ENCODE measurements around the gene TNK2. TPM values are rescaled to one million over a fixed set of nuclear protein-coding genes. Genes with fewer than 3 reads are reported as not detected.
A peak's percentile ranks its signal among the peaks of the same experiment; 100 is the strongest.

Gene TNK2
- polyA plus RNA-seq, 4 donors: 6.7 to 32.8 (median 16.2) TPM

DNA sequence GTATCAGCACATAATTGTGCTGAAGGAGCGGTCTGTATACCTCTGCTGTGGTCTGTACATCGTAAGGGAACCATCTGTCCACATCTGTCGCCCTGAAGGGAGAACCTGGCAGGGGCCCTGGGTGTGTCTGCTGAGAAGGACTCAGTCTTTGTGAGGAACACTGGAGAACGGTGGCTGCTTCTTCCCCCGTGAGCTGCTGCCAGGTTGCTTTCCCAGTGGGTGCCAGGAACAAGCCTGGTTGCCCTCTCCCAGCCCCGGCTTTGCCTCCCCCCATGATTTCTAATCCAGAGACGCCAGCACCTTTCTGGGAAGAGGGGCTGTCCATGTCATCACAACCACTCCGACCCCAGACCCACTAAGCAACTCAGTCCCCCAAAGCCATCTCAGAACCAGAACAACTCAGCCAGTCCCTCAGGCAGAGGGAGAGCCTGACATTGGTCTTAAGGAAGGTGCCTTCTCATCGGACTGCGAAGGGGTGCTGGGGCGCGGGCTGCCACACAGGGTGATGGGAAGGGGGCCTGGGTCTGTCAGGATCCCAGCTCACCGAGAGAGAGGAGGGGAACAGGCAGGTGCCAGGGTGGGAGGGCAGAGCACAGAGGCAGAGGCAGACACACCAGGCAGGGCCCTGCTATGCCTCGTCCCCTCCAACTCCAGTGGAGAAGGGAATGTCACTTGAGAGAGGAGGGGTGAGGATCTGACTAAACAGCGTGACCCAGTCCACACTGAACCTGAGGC, 8.5 kb downstream of the TNK2 start:
- H3K4me1 ChIP-seq (ENCODE audit: control insufficient read depth in 3 of 3, insufficient read depth in 2 of 3, low read depth in 1 of 3, low read length in 2 of 3): peaks cover 0 to 8% (median 0%) of the 10 kb centered on the region in 3 donors
- H3K27me3 ChIP-seq (ENCODE audit: control insufficient read depth in 3 of 3, insufficient read depth in 3 of 3, low read length in 3 of 3): no peaks in the 10 kb centered on the region
- 89 to 96% (median 94%) methylated on average over 15 of the region's 15 CpGs for WGBS, 3 donors
- H3K4me3 ChIP-seq (ENCODE audit: low read depth in 1 of 3, low read length in 3 of 3): no peak overlapping the region
- H3K36me3 ChIP-seq (ENCODE audit: control insufficient read depth in 3 of 3, insufficient read depth in 2 of 3, low read depth in 1 of 3, low read length in 3 of 3): peaks cover 0 to 15% (median 0%) of the 10 kb centered on the region in 3 donors
- H3K27ac ChIP-seq (ENCODE audit: low read depth in 1 of 3, low read length in 2 of 3): peak overlapping the region in 1 of 3 donors; percentile 1
- H3K9me3 ChIP-seq (ENCODE audit: control insufficient read depth in 2 of 2, insufficient read depth in 1 of 2, low read depth in 1 of 2, low read length in 1 of 2): no peaks in the 10 kb centered on the region
- FAIRE-seq: no peak
- DNase-seq: no peak

DNA sequence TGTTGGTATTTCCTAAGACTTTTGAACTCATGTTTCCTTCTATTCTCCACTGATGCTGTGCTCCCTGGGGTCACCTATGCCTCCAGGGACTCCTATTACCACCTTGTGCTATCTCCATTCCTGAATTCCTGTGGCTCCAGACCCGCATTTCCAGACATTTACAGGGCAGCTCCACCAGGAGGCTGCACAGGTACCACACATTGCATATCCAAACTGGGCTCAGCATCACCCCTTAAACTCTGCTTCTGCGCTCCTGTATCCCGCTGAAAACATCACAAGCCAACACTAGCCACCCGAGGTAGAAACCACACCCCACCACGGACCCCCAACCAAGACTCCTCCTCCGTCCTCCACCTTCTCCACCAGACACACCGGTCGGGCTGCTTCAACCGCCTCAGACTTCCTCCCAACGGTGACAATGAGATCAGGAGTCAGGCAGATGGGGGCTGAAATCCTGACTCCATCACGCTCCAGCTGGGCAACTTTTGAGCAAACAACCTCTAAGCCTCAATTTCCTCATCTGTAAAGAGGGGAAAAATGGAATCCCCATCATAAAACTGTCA, 10.4 kb downstream of the TNK2 start:
- WGBS, 3 donors: 68 to 76% (median 74%) methylated on average over 11 of the region's 11 CpGs
- no peaks in the 10 kb centered on the region for H3K27me3 ChIP-seq (ENCODE audit: control insufficient read depth in 3 of 3, insufficient read depth in 3 of 3, low read length in 3 of 3)
- no peak overlapping the region for H3K27ac ChIP-seq (ENCODE audit: low read depth in 1 of 3, low read length in 2 of 3)
- peaks cover 0 to 15% (median 0%) of the 10 kb centered on the region in 3 donors for H3K36me3 ChIP-seq (ENCODE audit: control insufficient read depth in 3 of 3, insufficient read depth in 2 of 3, low read depth in 1 of 3, low read length in 3 of 3)
- H3K4me3 ChIP-seq (ENCODE audit: low read depth in 1 of 3, low read length in 3 of 3): no peak overlapping the region
- no peak for DNase-seq
- peaks cover 0 to 23% (median 0%) of the 10 kb centered on the region in 3 donors for H3K4me1 ChIP-seq (ENCODE audit: control insufficient read depth in 3 of 3, insufficient read depth in 2 of 3, low read depth in 1 of 3, low read length in 2 of 3)
- no peaks in the 10 kb centered on the region for H3K9me3 ChIP-seq (ENCODE audit: control insufficient read depth in 2 of 2, insufficient read depth in 1 of 2, low read depth in 1 of 2, low read length in 1 of 2)
- no peak for FAIRE-seq

DNA sequence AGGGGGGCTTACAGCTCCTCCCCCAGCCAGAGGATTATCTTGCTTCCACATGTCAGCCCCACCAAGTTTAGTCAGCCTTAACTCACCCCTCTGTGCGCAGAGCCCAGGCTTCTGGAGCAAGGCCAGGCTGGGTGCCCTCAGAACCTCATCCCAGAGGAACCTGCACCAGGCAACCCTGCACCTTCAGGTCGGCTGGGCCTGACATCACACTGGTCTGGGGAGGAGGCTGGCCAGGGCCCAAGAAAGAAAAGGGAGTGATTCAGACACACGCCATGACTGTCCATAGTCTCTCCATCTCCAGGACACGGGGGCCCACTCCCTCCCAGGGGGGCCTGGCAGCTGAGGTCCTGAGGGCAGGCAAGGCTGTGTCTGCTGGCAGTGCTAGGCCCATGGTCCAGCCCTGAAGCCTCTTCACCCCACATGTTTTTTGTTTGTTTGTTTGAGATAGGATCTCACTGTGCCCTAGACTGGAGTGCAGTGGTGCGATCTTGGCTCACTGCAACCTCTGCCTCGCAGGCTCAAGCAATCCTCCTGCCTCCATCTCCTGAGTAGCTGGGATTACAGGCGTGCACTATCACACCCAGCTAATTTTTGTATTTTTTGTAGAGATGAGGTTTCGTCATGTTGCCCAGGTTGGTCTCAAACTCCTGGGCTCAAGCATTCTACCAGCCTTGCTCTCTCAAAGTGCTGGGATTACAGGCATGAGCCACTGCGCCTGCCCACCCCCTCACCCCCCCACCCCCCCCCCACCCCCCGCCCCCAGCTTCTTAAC, 11.1 kb downstream of the TNK2 start:
- DNase-seq (no peak), FAIRE-seq (no peak)
- peak overlapping the region in 2 of 3 donors; percentile 14 to 41 for H3K27ac ChIP-seq (ENCODE audit: low read depth in 1 of 3, low read length in 2 of 3)
- peaks cover 0 to 16% (median 0%) of the 10 kb centered on the region in 3 donors for H3K36me3 ChIP-seq (ENCODE audit: control insufficient read depth in 3 of 3, insufficient read depth in 2 of 3, low read depth in 1 of 3, low read length in 3 of 3)
- no peak overlapping the region for H3K4me3 ChIP-seq (ENCODE audit: low read depth in 1 of 3, low read length in 3 of 3)
- peaks cover 0 to 28% (median 0%) of the 10 kb centered on the region in 3 donors for H3K4me1 ChIP-seq (ENCODE audit: control insufficient read depth in 3 of 3, insufficient read depth in 2 of 3, low read depth in 1 of 3, low read length in 2 of 3)
- no peaks in the 10 kb centered on the region for H3K9me3 ChIP-seq (ENCODE audit: control insufficient read depth in 2 of 2, insufficient read depth in 1 of 2, low read depth in 1 of 2, low read length in 1 of 2)
- H3K27me3 ChIP-seq (ENCODE audit: control insufficient read depth in 3 of 3, insufficient read depth in 3 of 3, low read length in 3 of 3): no peaks in the 10 kb centered on the region
- WGBS, 3 donors: 63 to 73% (median 71%) methylated on average over 10 of the region's 10 CpGs

DNA sequence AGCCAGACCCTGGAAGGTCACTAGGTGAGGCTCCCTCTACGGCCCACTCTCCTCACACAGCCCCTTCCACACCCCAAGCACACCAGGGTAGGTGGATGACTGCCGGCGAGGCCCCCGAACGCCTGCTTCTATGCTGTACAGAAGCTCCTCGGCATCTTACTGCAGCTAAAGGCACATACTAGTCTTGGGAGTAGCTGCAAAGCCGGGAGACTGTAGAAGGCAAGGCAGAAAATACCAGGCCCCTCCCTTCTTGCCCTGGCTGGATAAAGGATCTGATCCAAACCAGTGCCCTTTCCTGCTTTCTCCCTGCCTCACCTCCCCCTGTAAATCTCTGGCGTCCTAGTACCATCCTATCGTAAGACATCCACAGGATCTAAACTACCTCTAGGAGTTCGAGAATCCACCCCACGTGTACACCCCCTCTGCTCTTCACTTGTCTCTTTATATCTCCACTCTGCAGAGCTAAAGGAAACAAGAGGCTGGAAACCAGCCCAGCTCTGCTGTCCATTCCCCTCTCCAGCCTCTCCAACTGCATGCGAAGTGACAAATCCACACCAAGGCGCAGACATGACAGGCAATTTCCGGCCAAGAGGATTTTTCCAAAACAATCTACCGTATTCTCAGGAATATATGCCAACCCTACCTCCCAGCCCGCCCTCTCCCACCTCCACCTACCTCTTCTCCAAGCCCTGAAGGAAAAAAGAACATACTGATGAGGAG, 11.8 kb downstream of the TNK2 start:
- FAIRE-seq (no peak), DNase-seq (no peak)
- peaks cover 0 to 28% (median 0%) of the 10 kb centered on the region in 3 donors for H3K4me1 ChIP-seq (ENCODE audit: control insufficient read depth in 3 of 3, insufficient read depth in 2 of 3, low read depth in 1 of 3, low read length in 2 of 3)
- no peaks in the 10 kb centered on the region for H3K9me3 ChIP-seq (ENCODE audit: control insufficient read depth in 2 of 2, insufficient read depth in 1 of 2, low read depth in 1 of 2, low read length in 1 of 2)
- peak overlapping the region in 2 of 3 donors; percentile 38 to 69 for H3K4me3 ChIP-seq (ENCODE audit: low read depth in 1 of 3, low read length in 3 of 3)
- 36 to 61% (median 44%) methylated on average over 15 to 16 of the region's 16 CpGs for WGBS, 3 donors
- no peaks in the 10 kb centered on the region for H3K27me3 ChIP-seq (ENCODE audit: control insufficient read depth in 3 of 3, insufficient read depth in 3 of 3, low read length in 3 of 3)
- H3K36me3 ChIP-seq (ENCODE audit: control insufficient read depth in 3 of 3, insufficient read depth in 2 of 3, low read depth in 1 of 3, low read length in 3 of 3): peaks cover 0 to 24% (median 0%) of the 10 kb centered on the region in 3 donors
- H3K27ac ChIP-seq (ENCODE audit: low read depth in 1 of 3, low read length in 2 of 3): peak overlapping the region; percentile 38 to 79 (median 76)

DNA sequence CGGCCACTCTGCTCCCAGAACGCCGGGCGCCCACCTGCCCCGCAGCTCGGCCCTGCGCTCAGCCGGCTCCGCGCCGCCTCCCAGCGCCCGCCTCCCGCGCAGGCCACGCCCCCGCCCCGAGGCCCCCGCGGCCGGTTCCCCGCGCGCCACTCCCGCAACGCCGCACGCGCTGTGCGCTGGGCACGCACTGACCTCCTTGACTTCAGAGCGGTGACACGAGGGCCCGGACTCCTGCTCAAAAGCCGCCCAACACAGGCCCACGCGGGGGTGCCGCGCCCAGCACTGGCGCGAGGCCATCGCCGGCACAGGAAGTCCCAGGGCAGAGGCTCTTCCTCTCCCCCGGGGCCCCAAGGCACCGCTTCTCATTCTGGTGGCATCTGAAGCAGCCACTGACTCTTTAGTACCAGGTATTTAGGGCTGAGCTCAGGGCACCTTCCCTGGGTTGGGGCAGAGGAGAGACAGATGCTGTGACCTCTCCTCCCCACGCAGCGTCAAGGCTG, 12.4 kb downstream of the TNK2 start:
- H3K4me3 ChIP-seq (ENCODE audit: low read depth in 1 of 3, low read length in 3 of 3): peak overlapping the region; percentile 44 to 69 (median 55)
- no peaks in the 10 kb centered on the region for H3K9me3 ChIP-seq (ENCODE audit: control insufficient read depth in 2 of 2, insufficient read depth in 1 of 2, low read depth in 1 of 2, low read length in 1 of 2)

DNA sequence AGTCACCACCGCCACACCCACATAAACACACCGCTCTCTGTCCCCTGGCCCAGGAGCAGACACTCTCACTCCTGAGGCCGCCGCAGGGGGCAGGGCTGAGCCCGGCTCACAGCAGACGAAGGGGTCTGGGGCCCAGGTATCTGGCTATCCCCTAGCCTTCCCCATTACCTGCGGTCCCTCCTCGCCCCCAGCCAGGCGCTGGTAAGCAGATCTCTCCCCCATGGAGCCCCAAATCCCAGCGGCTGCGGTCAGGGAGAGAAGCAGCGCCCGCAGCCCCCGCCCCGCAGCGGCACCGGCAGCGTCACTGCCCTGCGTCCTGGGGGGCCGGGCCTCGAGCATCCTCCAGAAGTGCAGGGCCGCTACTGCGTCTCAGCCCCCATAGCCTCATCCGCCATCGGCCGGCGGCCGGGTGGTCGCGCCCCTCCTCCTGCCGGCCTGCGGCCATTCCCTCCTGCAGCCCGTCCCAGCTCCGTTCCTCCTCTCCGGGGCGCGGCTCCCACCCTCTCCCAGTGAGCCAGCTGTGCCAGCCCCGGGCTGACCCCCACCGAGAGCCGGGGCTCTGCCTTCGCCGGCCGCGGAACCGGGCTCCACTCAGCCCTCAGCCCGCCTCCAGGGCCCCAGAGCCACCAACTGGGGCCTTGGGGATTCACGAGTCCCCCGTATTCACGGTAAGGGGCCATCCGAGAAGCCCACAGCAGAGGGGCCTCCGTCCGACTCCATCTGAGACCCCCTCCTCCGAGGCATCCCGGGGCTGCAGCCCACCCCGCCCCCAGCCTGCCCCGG, 13.1 kb downstream of the TNK2 start:
- Histone ChIP-seq H3K4me3 (ENCODE audit: low read depth in 1 of 3, low read length in 3 of 3) (peak overlapping the region; percentile 44 to 69 (median 55)), H3K9me3 (ENCODE audit: control insufficient read depth in 2 of 2, insufficient read depth in 1 of 2, low read depth in 1 of 2, low read length in 1 of 2) (no peaks in the 10 kb centered on the region), H3K27me3 (ENCODE audit: control insufficient read depth in 3 of 3, insufficient read depth in 3 of 3, low read length in 3 of 3) (no peaks in the 10 kb centered on the region), H3K4me1 (ENCODE audit: control insufficient read depth in 3 of 3, insufficient read depth in 2 of 3, low read depth in 1 of 3, low read length in 2 of 3) (peaks cover 0 to 28% (median 0%) of the 10 kb centered on the region in 3 donors), H3K36me3 (ENCODE audit: control insufficient read depth in 3 of 3, insufficient read depth in 2 of 3, low read depth in 1 of 3, low read length in 3 of 3) (peaks cover 0 to 16% (median 0%) of the 10 kb centered on the region in 3 donors), H3K27ac (ENCODE audit: low read depth in 1 of 3, low read length in 2 of 3) (peak overlapping the region; percentile 42 to 69 (median 50))
- WGBS, 3 donors: 1 to 2% (median 1%) methylated on average over 41 to 56 of the region's 56 CpGs
- FAIRE-seq (no peak), DNase-seq (peak; percentile 45 to 73)

More for the DNA sequence above, 12.4 kb downstream of the TNK2 start:
- peaks cover 0 to 28% (median 0%) of the 10 kb centered on the region in 3 donors for H3K4me1 ChIP-seq (ENCODE audit: control insufficient read depth in 3 of 3, insufficient read depth in 2 of 3, low read depth in 1 of 3, low read length in 2 of 3)
- 1 to 2% (median 1%) methylated on average over 33 to 47 of the region's 47 CpGs for WGBS, 3 donors
- no peaks in the 10 kb centered on the region for H3K27me3 ChIP-seq (ENCODE audit: control insufficient read depth in 3 of 3, insufficient read depth in 3 of 3, low read length in 3 of 3)
- FAIRE-seq (no peak), DNase-seq (peak; percentile 46 to 74)
- H3K27ac ChIP-seq (ENCODE audit: low read depth in 1 of 3, low read length in 2 of 3): peak overlapping the region; percentile 38 to 79 (median 76)
- peaks cover 0 to 22% (median 0%) of the 10 kb centered on the region in 3 donors for H3K36me3 ChIP-seq (ENCODE audit: control insufficient read depth in 3 of 3, insufficient read depth in 2 of 3, low read depth in 1 of 3, low read length in 3 of 3)

DNA sequence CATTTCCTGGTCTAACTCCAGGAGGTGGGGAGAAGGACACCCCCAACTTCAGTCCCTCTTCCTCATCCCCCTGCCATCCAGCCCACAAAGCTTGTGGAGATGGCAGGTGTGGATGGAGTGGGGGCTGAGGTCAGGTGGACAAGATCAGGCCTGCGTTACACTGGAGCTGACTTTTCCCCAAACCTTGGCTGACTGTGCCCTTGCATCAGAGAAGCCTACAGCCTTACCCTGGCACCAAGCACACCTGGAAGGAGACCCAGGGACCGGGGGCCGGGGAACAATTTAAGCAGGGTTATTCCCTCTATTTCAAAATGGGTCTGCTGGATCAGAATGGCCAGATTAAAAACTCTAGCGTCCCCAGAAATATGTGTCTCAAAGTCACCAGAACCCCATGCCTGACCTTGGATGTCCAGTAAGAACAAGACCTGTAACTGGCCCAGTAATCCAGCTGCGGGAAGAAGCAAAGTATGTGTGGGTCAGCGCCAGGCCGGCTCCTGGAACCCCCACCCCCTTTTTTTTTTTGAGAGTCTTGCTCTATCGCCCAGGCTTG, 14.4 kb downstream of the TNK2 start:
- DNase-seq (no peak), FAIRE-seq (no peak)
- H3K27me3 ChIP-seq (ENCODE audit: control insufficient read depth in 3 of 3, insufficient read depth in 3 of 3, low read length in 3 of 3): no peaks in the 10 kb centered on the region
- WGBS, 3 donors: 88 to 91% (median 89%) methylated on average over 8 of the region's 8 CpGs
- H3K27ac ChIP-seq (ENCODE audit: low read depth in 1 of 3, low read length in 2 of 3): no peak overlapping the region
- no peaks in the 10 kb centered on the region for H3K9me3 ChIP-seq (ENCODE audit: control insufficient read depth in 2 of 2, insufficient read depth in 1 of 2, low read depth in 1 of 2, low read length in 1 of 2)
- peaks cover 0 to 28% (median 0%) of the 10 kb centered on the region in 3 donors for H3K4me1 ChIP-seq (ENCODE audit: control insufficient read depth in 3 of 3, insufficient read depth in 2 of 3, low read depth in 1 of 3, low read length in 2 of 3)
- H3K4me3 ChIP-seq (ENCODE audit: low read depth in 1 of 3, low read length in 3 of 3): no peak overlapping the region
- H3K36me3 ChIP-seq (ENCODE audit: control insufficient read depth in 3 of 3, insufficient read depth in 2 of 3, low read depth in 1 of 3, low read length in 3 of 3): peaks cover 0 to 13% (median 0%) of the 10 kb centered on the region in 3 donors

Data from small intestine (tissue), 7 donors.